Esophagus muscularis mucosa (tissue), 4 donors: ENCODE data around the gene NTN1.

ENCODE experiments used
- CTCF ChIP-seq, 3 experiments: fragments of 200-600 bp in 2 of 3; fragments of 450-650 bp in 1 of 3; sonication (generic) in 2 of 3; IDR thresholded peaks; one replicate each; pipeline ENCODE4 v1.5.1; 2017 to 2019; ENCODE audit warnings: antibody characterized with exemption in 3 of 3, mild to moderate bottlenecking in 2 of 3, moderate library complexity in 1 of 3
- EP300 ChIP-seq: sonication (generic); formaldehyde crosslinking; IDR thresholded peaks from one replicate; pipeline ENCODE4 v1.6.1; 2017; ENCODE audit warnings: antibody characterized with exemption
- POLR2A ChIP-seq: fragments of 450-650 bp; IDR thresholded peaks from one replicate; pipeline ENCODE4 v1.6.1; 2017; ENCODE audit warnings: antibody characterized with exemption, moderate library complexity, mild to moderate bottlenecking, low read depth
- POLR2AphosphoS5 ChIP-seq, 2 donors: sonication (generic); formaldehyde crosslinking; IDR thresholded peaks; one replicate each; pipeline ENCODE4 v1.6.1; 2017; ENCODE audit warnings: antibody characterized with exemption in 2 of 2

DNA sequence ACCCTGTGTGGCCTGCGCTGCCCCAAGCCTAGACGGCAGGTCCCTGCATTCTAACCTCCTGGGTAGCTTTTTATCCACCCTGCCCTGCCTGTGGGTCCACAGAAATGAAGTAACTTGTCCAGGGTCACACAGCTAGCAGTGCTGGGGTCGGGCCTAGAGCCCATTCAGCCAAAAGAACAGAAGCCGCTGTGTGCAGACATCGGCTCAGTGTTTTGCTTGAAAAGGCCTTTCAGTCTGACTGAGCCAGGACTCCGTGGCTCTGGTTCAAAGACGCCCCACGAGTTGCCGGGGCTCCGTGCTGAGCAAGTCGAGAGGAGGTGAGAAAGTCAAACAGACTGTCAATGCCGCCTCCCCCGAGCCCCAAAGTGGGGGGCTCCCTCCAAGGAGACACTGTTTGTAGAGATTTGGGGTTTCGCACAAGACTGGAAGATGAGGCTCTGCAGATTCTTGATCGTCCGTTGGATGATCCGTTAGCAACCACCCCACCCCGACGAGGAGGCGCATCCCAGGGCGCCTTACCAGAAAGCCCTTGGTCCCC is 226.2 kb downstream of the NTN1 start:
- TF ChIP-seq CTCF (IDR thresholded peaks at IDR 0.05) (no peak), POLR2AphosphoS5 (IDR thresholded peaks at IDR 0.05) (no peak), POLR2A (no peak), EP300 (no peak)
